Left lung (tissue), 10 donors: ENCODE data around the gene GRID1. TPM values are rescaled to one million over a fixed set of nuclear protein-coding genes. Genes with fewer than 3 reads are reported as not detected.

Experiments
- ATAC-seq: fragments of 200-7000 bp; cut with Tn5 transposase; one replicate; pipeline ENCODE4 v1.9.1; 2020; ENCODE audit warnings: moderate library complexity
- DNase-seq, 4 donors: peaks; one replicate each; pipeline ENCODE4 v3.0.0-alpha.2; 2013 to 2020
- H3K27ac ChIP-seq, 2 donors: fragments of 200-600 bp; sonication (generic) in 1 of 2; one replicate each; pipeline versions ENCODE4 v1.5.0 to v1.8.0; 2020 to 2021
- H3K27me3 ChIP-seq, 2 donors: fragments of 200-600 bp; sonication (generic) in 1 of 2; one replicate each; pipeline versions ENCODE4 v1.5.0 to v1.8.0; 2020 to 2021
- H3K36me3 ChIP-seq, 2 donors: fragments of 200-600 bp; sonication (generic) in 1 of 2; one replicate each; pipeline versions ENCODE4 v1.5.0 to v1.8.0; 2020 to 2021
- H3K4me1 ChIP-seq, 2 donors: fragments of 200-600 bp; one replicate each; pipeline ENCODE4 v1.8.0; 2021
- H3K4me3 ChIP-seq, 2 donors: fragments of 200-600 bp; sonication (generic) in 1 of 2; one replicate each; pipeline versions ENCODE4 v1.5.0 to v1.8.0; 2020 to 2021; ENCODE audit warnings: mild to moderate bottlenecking in 1 of 2
- H3K9me3 ChIP-seq, 2 donors: fragments of 200-600 bp; sonication (generic) in 1 of 2; one replicate each; pipeline versions ENCODE4 v1.5.0 to v1.8.0; 2020 to 2021
- intact Hi-C, 2 donors: fragments of 100-400 bp; cut with DNase I; formaldehyde crosslinking; loops; one replicate each; pipeline versions ENCODE4 v1.11.2 to v1.14.2; 2022
- polyA plus RNA-seq, 6 donors: library from polyadenylated mRNA; unstranded; fragments of 120-200 nt; gene quantifications; one replicate each; pipeline ENCODE4 v1.2.1, GENCODE V29; 2013; ENCODE audit not compliant: insufficient read length in 6 of 6
- total RNA-seq, 2 donors: library from RNA; stranded (reverse); fragmentation: NEBNext Ultra II Directional; extraction: Animal tissue kit (Norgen Biotek cat#: 25700); gene quantifications; one replicate each; pipeline ENCODE4 v1.2.1, GENCODE V29; 2021
- TF ChIP-seq, protein P1 (sequence below), 2 donors: fragments of 200-600 bp; sonication (generic) in 1 of 2; IDR thresholded peaks; one replicate each; pipeline versions ENCODE4 v1.5.0 to v1.8.0; 2021; ENCODE audit warnings: antibody characterized with exemption in 2 of 2
- donor health status: DM: no; HTN: yes; CAD: no.
- donor health status: DM: no; HTN: no; CAD: no.

Gene GRID1
- total and polyA plus RNA-seq, 8 donors = 0.81 to 2.6 (median 1.2) TPM

DNA sequence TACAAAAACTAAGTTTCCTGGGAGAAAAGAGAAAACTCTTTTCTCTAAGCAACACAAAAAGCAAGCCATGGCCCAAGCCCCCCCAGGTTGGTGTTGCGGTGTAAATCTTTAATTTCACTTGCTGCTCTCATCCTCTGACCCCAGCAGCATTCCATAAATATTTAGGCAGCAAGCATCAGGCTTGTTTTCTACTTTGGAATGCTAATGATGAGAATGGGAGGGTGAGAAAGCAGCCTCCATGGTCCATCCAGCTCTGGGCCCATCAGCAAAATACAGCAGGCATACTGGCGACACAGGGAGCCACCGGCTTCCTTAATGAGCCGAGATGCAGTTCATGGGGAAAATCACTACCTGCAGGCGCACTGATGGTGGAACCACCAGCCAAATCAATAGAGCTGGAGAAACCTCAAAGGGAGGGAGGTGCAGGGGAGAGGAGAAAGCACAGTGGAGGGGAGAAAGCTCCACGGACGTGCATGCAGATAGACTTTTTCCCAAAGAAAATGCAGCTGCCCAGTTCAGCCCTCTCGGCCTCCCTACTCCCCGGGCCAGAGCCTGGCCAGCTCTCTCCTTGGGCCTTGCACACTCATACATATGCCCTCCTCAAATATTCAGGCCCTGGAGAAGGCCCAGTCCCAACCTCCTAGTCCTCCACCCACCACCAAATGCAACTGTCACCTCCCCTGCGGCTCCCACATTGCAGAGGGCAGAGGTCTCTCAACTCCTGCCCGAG, 131.9 kb downstream of the GRID1 start:
- Histone ChIP-seq H3K4me3 (no peak overlapping the region), H3K36me3 (no peaks in the 10 kb centered on the region)
- DNase-seq = no peak

DNA sequence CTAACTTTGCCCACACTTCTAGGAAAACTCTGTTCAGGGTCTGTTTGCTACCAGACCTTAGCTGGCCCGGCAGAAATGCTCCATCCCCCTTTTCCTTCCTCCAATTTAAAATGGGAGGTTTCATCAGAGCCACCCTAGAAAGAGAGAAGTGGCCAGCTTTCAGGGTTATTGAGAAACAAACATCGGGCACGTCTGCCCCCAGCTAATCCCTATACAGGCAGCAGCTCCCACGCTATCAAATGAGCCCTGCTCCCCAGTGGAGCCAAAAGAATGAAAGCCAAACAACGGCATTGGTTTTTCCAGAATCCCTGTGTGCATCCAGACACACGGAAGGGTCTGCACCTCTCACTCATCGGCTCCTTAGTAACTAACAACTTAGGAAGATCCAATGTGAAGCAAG, 132.5 kb downstream of the GRID1 start:
- intact Hi-C loops = no loop called here
- Histone ChIP-seq H3K4me1 (no peaks in the 10 kb centered on the region), H3K27me3 (no peaks in the 10 kb centered on the region), H3K36me3 (no peaks in the 10 kb centered on the region), H3K9me3 (peaks cover 0 to 10% of the 10 kb centered on the region in 2 donors), H3K27ac (no peak overlapping the region), H3K4me3 (no peak overlapping the region)
- TF ChIP-seq, protein P1, sequence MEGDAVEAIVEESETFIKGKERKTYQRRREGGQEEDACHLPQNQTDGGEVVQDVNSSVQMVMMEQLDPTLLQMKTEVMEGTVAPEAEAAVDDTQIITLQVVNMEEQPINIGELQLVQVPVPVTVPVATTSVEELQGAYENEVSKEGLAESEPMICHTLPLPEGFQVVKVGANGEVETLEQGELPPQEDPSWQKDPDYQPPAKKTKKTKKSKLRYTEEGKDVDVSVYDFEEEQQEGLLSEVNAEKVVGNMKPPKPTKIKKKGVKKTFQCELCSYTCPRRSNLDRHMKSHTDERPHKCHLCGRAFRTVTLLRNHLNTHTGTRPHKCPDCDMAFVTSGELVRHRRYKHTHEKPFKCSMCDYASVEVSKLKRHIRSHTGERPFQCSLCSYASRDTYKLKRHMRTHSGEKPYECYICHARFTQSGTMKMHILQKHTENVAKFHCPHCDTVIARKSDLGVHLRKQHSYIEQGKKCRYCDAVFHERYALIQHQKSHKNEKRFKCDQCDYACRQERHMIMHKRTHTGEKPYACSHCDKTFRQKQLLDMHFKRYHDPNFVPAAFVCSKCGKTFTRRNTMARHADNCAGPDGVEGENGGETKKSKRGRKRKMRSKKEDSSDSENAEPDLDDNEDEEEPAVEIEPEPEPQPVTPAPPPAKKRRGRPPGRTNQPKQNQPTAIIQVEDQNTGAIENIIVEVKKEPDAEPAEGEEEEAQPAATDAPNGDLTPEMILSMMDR (IDR thresholded peaks at IDR 0.05) = no peak
- no peak for ATAC-seq
- DNase-seq = no peak

More for the DNA sequence above, 131.9 kb downstream of the GRID1 start:
- ATAC-seq = no peak
- Histone ChIP-seq H3K4me1 (no peaks in the 10 kb centered on the region), H3K9me3 (peaks cover 0 to 10% of the 10 kb centered on the region in 2 donors), H3K27ac (no peak overlapping the region), H3K27me3 (no peaks in the 10 kb centered on the region)
- intact Hi-C loops = no loop called here
- TF ChIP-seq, protein P1 (IDR thresholded peaks at IDR 0.05) = no peak

DNA sequence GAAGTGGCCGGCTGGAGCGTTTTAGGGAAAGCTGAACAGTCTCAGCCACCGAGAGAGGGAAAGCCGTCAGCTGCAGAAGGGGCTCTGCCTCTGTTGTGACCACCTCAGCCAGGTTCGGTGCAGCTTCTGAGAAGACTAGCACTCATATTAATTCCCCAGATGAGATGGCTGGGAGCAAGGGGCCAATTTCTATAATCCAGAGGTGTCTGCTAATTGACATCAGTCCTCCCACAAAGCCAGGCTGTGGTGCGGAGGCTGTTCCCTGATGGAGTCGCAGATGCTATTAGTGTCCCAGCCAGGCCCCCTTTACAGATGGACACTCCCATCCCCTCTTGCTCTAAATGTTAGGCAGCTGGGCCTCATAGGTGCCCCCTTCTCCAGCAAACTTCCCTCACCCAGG, 133.5 kb downstream of the GRID1 start:
- H3K4me3 ChIP-seq = no peak overlapping the region
- peaks cover 0 to 3% of the 10 kb centered on the region in 2 donors for H3K9me3 ChIP-seq
- no peak for DNase-seq
- H3K27me3 ChIP-seq = no peaks in the 10 kb centered on the region
- no peak for ATAC-seq
- TF ChIP-seq, protein P1 (IDR thresholded peaks at IDR 0.05) = no peak
- H3K4me1 ChIP-seq = no peaks in the 10 kb centered on the region
- H3K36me3 ChIP-seq = no peaks in the 10 kb centered on the region
- intact Hi-C loops = no loop called here
- no peak overlapping the region for H3K27ac ChIP-seq

DNA sequence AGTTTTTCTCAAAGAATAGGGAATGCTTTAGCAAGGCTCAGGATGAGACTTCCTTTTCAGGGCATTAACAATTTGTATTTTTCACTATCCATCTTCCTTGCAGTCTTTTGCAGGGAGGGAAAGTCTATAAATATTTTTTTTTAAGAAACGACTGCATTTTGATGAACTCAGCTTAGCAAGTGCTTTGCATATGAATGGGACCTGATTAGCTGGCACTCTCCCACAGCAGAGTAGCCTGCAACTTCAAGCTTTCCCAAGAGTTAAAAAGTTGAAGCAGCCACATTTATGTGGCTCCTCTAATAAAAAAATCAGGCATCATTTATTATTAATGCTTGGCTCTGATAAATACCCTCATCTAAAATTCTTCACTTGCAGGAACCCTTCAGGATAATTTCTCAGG, 134.0 kb downstream of the GRID1 start:
- TF ChIP-seq, protein P1 (IDR thresholded peaks at IDR 0.05) = no peak
- H3K9me3 ChIP-seq = no peaks in the 10 kb centered on the region
- H3K4me3 ChIP-seq = no peak overlapping the region
- H3K27ac ChIP-seq = no peak overlapping the region
- DNase-seq (no peak), ATAC-seq (no peak)
- no peaks in the 10 kb centered on the region for H3K4me1 ChIP-seq
- no peaks in the 10 kb centered on the region for H3K27me3 ChIP-seq
- H3K36me3 ChIP-seq = no peaks in the 10 kb centered on the region
- intact Hi-C loops = no loop called here

DNA sequence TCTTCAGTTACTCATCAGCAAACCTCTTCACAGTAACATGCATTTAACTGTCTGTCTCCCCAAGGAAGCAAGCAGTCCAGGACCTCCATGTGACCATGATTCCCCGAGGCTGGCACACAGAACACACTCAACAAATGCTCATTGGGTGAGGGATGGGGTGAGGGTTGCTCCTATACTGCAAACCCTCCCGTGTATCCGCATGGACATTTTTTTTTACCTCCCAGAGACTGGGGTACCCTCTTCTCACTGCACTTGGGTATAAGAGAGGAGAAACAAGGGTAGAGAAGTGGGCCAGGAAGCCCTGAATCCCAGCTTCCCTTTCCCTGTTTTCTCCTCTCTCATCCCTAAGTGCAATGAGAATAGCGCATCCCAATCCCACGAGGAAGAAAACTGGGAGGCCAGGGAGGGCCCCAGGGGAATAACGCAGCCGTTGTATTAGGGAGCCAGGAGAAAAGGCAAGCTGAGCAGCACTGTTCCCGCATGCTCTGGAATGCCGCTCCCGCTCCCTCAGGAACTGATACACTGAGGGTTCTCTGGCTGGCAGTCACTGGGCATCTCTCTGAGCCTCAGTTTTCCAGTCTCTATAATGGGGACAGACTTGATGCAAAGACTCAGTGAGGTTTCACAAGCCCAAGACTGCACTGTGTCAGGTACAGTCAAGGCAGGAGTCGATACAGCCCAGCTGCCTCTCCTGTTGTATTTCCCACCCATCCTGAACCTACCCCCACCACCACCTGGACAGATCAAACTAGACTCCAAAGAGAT, 134.6 kb downstream of the GRID1 start:
- intact Hi-C loops = no loop called here
- H3K9me3 ChIP-seq = no peaks in the 10 kb centered on the region
- TF ChIP-seq, protein P1 (IDR thresholded peaks at IDR 0.05) = no peak
- ATAC-seq (no peak), DNase-seq (no peak)
- no peaks in the 10 kb centered on the region for H3K4me1 ChIP-seq
- H3K36me3 ChIP-seq = no peaks in the 10 kb centered on the region
- H3K27ac ChIP-seq = no peak overlapping the region
- no peaks in the 10 kb centered on the region for H3K27me3 ChIP-seq
- H3K4me3 ChIP-seq = no peak overlapping the region
